Posterior vena cava (tissue), 2 donors: ENCODE measurements around the gene TMEM52B. TPM values are rescaled to one million over a fixed set of nuclear protein-coding genes. Genes with fewer than 3 reads are reported as not detected.
"Not testable (repeated sequence)": the region's sequence is repeated elsewhere in the genome, so short reads cannot be mapped to it uniquely, and the experiment has no call there.

ENCODE experiments used
- DNase-seq: peaks from one replicate; pipeline ENCODE4 v3.0.0-alpha.2; 2020; ENCODE audit warnings: low spot score
- intact Hi-C, 2 donors: fragments of 100-400 bp; cut with DNase I; formaldehyde crosslinking; loops; one replicate each; pipeline versions ENCODE4 v1.14.1 to v1.14.2; 2022 to 2023
- total RNA-seq, 2 donors: library from RNA; stranded (reverse); fragmentation: NEBNext Ultra II Directional; extraction: Animal tissue kit (Norgen Biotek cat#: 25700); gene quantifications; one replicate each; pipeline ENCODE4 v1.2.1, GENCODE V29; 2021
- donor health status: DM: yes; HTN: yes; CAD: no.
- donor health status: DM: yes; HTN: yes; CAD: no.

TMEM52B gene
- total RNA-seq, 2 donors from 2014 or later: not detected

GRCh38 chr12:10205220-10205807 lies 26.5 kb downstream of the TMEM52B start:
- DNase-seq: no peak
- intact Hi-C loops: no loop called here

- intact Hi-C loops: no loop called here
Observed at GRCh38 chr12:10207136-10207535, 28.3 kb downstream of the TMEM52B start.

GRCh38 chr12:10210225-10210624 lies 31.4 kb downstream of the TMEM52B start:
- DNase-seq: no peak
- intact Hi-C loops: loop anchor here in 1 of 2 donors (10.0 kb wide), 1 partner anchor 965 kb away; the partner anchor contains the start of gene SMIM10L1

More at GRCh38 chr12:10207136-10207535, 28.3 kb downstream of the TMEM52B start:
- DNase-seq: no peak

GRCh38 chr12:10211101-10211939 lies 32.5 kb downstream of the TMEM52B start:
- intact Hi-C loops: loop anchor here in 1 of 2 donors (10.0 kb wide), 1 partner anchor 963 kb away; the partner anchor contains the start of gene SMIM10L1
- DNase-seq: no peak

- peak; percentile 99 for DNase-seq
- intact Hi-C loops: loop anchor here in 1 of 2 donors (10.0 kb wide), 1 partner anchor 963 kb away; the partner anchor contains the start of gene SMIM10L1
Observed at GRCh38 chr12:10211940-10212738, 33.3 kb downstream of the TMEM52B start.

GRCh38 chr12:10212739-10213131 lies 33.9 kb downstream of the TMEM52B start, which contains the start of gene GABARAPL1:
GABARAPL1 (plus strand) TSS chr12:10212877; CDS start chr12:10213130, 253 bp downstream.
- DNase-seq: peak; percentile 96
- intact Hi-C loops: loop anchor here in 1 of 2 donors (10.0 kb wide), 1 partner anchor 962 kb away; the partner anchor contains the start of gene SMIM10L1

- DNase-seq: peak; percentile 93
- intact Hi-C loops: loop anchor here in 1 of 2 donors (10.0 kb wide), 1 partner anchor 961 kb away; the partner anchor contains the start of gene SMIM10L1
Observed at GRCh38 chr12:10213168-10214135, 34.6 kb downstream of the TMEM52B start.

- intact Hi-C loops: loop anchor here in 1 of 2 donors (10.0 kb wide), 1 partner anchor 960 kb away; the partner anchor contains the start of gene SMIM10L1
- no peak for DNase-seq
Observed at GRCh38 chr12:10214136-10214894, 35.5 kb downstream of the TMEM52B start.

GRCh38 chr12:10214895-10215267 lies 36.0 kb downstream of the TMEM52B start:
- no peak for DNase-seq
- intact Hi-C loops: loop anchor here in 1 of 2 donors (10.0 kb wide), 1 partner anchor 960 kb away; the partner anchor contains the start of gene SMIM10L1

GRCh38 chr12:10215436-10215835 lies 36.6 kb downstream of the TMEM52B start:
- no peak for DNase-seq
- intact Hi-C loops: loop anchor here in 1 of 2 donors (10.0 kb wide), 1 partner anchor 959 kb away; the partner anchor contains the start of gene SMIM10L1

- not testable (repeated sequence) for DNase-seq
- intact Hi-C loops: loop anchor here in 1 of 2 donors (10.0 kb wide), 1 partner anchor 959 kb away; the partner anchor contains the start of gene SMIM10L1
Observed at GRCh38 chr12:10215946-10216345, 37.1 kb downstream of the TMEM52B start.

GRCh38 chr12:10218021-10218420 lies 39.2 kb downstream of the TMEM52B start:
- no peak for DNase-seq
- intact Hi-C loops: loop anchor here in 1 of 2 donors (10.0 kb wide), 1 partner anchor 957 kb away; the partner anchor contains the start of gene SMIM10L1

- intact Hi-C loops: no loop called here
- DNase-seq: no peak
Observed at GRCh38 chr12:10220398-10221077, 41.7 kb downstream of the TMEM52B start.

GRCh38 chr12:10221846-10222245 lies 43.0 kb downstream of the TMEM52B start:
- DNase-seq: no peak
- intact Hi-C loops: no loop called here

- intact Hi-C loops: no loop called here
- DNase-seq: no peak
Observed at GRCh38 chr12:10223208-10223607, 44.4 kb downstream of the TMEM52B start.

- intact Hi-C loops: not testable (repeated sequence)
Observed at GRCh38 chr12:10225426-10225825, 46.6 kb downstream of the TMEM52B start.

More at GRCh38 chr12:10225426-10225825, 46.6 kb downstream of the TMEM52B start:
- DNase-seq: not testable (repeated sequence)
